Activated CD8-positive, alpha-beta T cell treated with anti-CD3 and anti-CD28 coated beads, Interleukin-2, amount 10 ng/mL, durations not matched to agents 7 days and 5 days (primary cell): Measurements from ENCODE around the gene PANK3. TPM values are rescaled to one million over a fixed set of nuclear protein-coding genes. Genes with fewer than 3 reads are reported as not detected.
"Not testable (repeated sequence)": the region's sequence is repeated elsewhere in the genome, so short reads cannot be mapped to it uniquely, and the experiment has no call there.

Experiments
- ATAC-seq: fragments of 150-1000 bp; cut with Tn5 transposase; one replicate; pipeline ENCODE4 v1.10.0; 2021; ENCODE audit warnings: moderate library complexity
- CTCF ChIA-PET: fragments of 350-600 bp; sonication (Branson Sonifier 250); formaldehyde crosslinking; loops from one replicate; lab custom pipeline; 2021; ENCODE audit warnings: antibody characterized with exemption; lab: Charles Lee
- POLR2A ChIA-PET: fragments of 350-600 bp; sonication (Branson Sonifier 250); formaldehyde crosslinking; loops from one replicate; lab custom pipeline; 2021; ENCODE audit warnings: antibody characterized with exemption; lab: Charles Lee
- DNase-seq: peaks from one replicate; pipeline ENCODE4 v3.0.0-alpha.2; 2020
- H3K27ac Mint-ChIP-seq: one replicate; pipeline ENCODE4 v1.8.0; 2021; ENCODE audit warnings: mild to moderate bottlenecking, mixed read lengths
- H3K27me3 Mint-ChIP-seq: one replicate; pipeline ENCODE4 v1.8.0; 2021; ENCODE audit warnings: low read depth, mixed read lengths
- H3K36me3 Mint-ChIP-seq: one replicate; pipeline ENCODE4 v1.8.0; 2021; ENCODE audit warnings: low read depth, mixed read lengths
- H3K4me1 Mint-ChIP-seq: one replicate; pipeline ENCODE4 v1.8.0; 2021; ENCODE audit warnings: low read depth, mixed read lengths
- H3K4me3 Mint-ChIP-seq: one replicate; pipeline ENCODE4 v1.8.0; 2021; ENCODE audit warnings: mild to moderate bottlenecking, mixed read lengths
- H3K9me3 Mint-ChIP-seq: one replicate; pipeline ENCODE4 v1.8.0; 2022; ENCODE audit warnings: mixed read lengths; ENCODE audit not compliant: insufficient read depth
- total RNA-seq, 2 experiments: library from RNA; stranded (reverse); gene quantifications; one replicate each; pipeline ENCODE4 v1.2.3, GENCODE V29; 2021

PANK3 gene
- total RNA-seq, 2 experiments from 2014 or later, result 57.4 to 73.0 TPM

DNA sequence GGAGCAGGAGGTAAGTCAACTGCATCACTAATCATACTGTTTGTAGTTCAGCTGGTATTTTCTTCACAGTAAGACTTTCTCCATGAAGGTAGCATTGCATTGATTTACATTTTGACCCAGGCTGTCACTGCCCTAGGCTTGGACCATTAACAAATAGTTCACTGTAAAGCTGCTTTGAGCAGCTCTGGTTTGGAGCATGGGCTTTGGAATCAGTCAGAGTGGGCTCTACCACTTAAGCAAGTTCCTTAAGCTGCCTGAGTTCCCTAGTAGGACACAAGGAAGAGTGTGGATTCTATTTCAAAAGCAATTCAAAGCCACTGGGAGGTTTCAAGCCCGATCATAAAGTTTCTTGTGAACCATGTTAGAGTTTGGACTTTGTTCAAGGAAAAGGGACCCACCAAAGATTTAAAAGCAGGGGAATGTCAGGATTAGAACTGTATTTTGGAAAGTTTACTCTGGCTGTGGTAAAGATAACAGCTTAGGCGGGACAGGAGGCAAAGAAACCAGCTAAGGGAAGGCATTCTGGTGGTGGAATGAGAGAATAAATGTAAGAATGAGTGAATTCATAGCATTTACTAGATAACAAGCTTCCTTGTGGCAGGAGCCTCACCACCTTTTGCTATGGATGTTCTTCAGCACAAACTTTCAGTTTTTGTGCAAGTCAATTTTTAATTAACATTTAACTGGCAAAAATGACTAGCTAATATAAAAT is 12.3 kb upstream of the PANK3 start:
- ATAC-seq (no peak), DNase-seq (no peak)
- Mint-ChIP-seq H3K4me3 (no peak overlapping the region), H3K36me3 (no peaks in the 10 kb centered on the region), H3K4me1 (no peaks in the 10 kb centered on the region), H3K27me3 (peaks cover 28% of the 10 kb centered on the region), H3K9me3 (no peaks in the 10 kb centered on the region), H3K27ac (no peak overlapping the region)
- CTCF ChIA-PET, result interaction anchor here (0.7 kb wide), 1 partner anchor 12 kb away, joined by 3 read pairs; no protein-coding TSS in a partner anchor
- POLR2A ChIA-PET, result interaction anchor here (1.5 kb wide), 1 partner anchor 12 kb away, joined by 6 read pairs; the partner anchor contains the start of gene PANK3

DNA sequence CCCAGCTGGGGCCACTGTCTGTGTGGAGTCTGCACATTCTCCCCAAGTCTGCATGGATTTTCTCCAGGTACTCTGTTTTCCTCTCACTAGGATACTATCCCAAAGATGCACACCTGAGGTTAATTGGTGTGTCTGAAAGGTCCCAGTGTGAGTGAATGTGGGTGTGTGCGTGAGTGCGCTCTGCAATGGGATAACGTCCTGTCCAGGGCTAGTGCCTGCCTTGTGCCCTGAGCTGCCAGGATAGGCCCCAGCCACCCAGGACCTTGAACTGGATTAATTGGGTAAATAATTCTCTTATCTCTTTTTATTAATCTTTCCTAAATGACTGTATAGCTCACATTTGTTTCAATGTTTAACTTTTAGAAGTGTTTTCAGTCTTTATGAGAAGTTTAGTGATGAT is 11.5 kb upstream of the PANK3 start:
- no peak for DNase-seq
- H3K4me3 Mint-ChIP-seq, result no peak overlapping the region
- no peaks in the 10 kb centered on the region for H3K9me3 Mint-ChIP-seq
- H3K27ac Mint-ChIP-seq, result no peak overlapping the region
- no peaks in the 10 kb centered on the region for H3K36me3 Mint-ChIP-seq
- POLR2A ChIA-PET, result interaction anchor here (1.5 kb wide), 1 partner anchor 11 kb away, joined by 6 read pairs; the partner anchor contains the start of gene PANK3
- peaks cover 26% of the 10 kb centered on the region for H3K27me3 Mint-ChIP-seq
- ATAC-seq, result no peak
- no peaks in the 10 kb centered on the region for H3K4me1 Mint-ChIP-seq
- CTCF ChIA-PET, result no interaction called here

DNA sequence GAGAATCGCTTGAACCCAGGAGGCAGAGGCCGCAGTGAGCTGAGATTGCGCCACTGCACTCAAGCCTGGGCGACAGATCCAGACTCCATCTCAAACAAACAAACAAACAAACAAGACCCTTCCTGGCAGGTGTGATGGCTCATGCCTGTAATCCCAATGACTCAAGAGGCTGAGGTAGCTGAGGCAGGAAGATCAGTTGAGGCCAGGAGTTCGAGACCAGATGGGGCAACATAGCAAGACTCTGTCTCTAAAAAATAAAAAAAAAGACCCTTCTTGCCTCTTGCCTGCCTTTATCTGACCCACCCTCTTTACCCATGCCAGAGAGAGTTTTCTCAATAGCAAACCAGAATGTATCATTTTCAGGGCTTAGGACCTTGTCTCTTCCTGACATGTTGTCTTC is 8.8 kb upstream of the PANK3 start:
- Mint-ChIP-seq H3K4me3 (no peak overlapping the region), H3K4me1 (peaks cover 4% of the 10 kb centered on the region), H3K9me3 (no peaks in the 10 kb centered on the region), H3K36me3 (no peaks in the 10 kb centered on the region), H3K27ac (no peak overlapping the region), H3K27me3 (peaks cover 14% of the 10 kb centered on the region)
- ChIA-PET CTCF (no interaction called here), POLR2A (no interaction called here)
- ATAC-seq (no peak), DNase-seq (no peak)

DNA sequence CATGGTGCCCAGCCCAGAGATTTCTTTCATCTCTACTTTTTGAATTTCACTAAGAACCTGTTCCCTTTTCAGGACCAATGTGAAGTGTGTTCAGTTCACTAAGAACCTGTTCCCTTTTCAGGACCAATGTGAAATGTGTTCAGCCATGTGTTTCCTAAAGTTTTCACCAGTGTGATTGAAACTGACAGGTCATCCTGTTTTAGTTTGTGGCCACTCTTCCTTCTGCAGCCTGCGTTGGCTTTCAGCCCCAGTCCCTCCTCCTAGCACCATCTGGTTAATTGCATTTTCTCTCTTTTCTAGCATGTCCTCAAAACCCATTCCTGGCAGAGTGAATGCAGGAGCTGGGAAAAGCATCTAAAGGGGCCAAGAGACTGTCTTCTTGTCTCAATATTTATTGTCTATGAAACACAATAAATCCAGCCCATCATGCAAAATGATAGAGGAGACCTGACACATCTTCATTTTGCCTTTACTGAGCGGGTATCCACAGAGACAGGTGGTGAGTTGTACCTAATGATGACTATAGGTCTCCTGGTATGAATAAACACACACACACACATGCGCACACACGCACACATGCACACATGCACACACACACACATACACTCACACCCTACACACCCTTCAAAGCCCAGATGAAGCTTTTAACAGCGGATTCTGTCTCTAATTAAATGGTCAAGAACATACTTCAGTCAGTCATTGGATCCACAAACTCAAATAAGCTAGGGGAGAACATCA is 6.1 kb upstream of the PANK3 start:
- no peaks in the 10 kb centered on the region for H3K36me3 Mint-ChIP-seq
- no peak for ATAC-seq
- ChIA-PET CTCF (no interaction called here), POLR2A (no interaction called here)
- DNase-seq, result no peak
- no peak overlapping the region for H3K27ac Mint-ChIP-seq
- H3K4me1 Mint-ChIP-seq, result peaks cover 6% of the 10 kb centered on the region
- peaks cover 6% of the 10 kb centered on the region for H3K9me3 Mint-ChIP-seq
- peaks cover 14% of the 10 kb centered on the region for H3K27me3 Mint-ChIP-seq
- no peak overlapping the region for H3K4me3 Mint-ChIP-seq

DNA sequence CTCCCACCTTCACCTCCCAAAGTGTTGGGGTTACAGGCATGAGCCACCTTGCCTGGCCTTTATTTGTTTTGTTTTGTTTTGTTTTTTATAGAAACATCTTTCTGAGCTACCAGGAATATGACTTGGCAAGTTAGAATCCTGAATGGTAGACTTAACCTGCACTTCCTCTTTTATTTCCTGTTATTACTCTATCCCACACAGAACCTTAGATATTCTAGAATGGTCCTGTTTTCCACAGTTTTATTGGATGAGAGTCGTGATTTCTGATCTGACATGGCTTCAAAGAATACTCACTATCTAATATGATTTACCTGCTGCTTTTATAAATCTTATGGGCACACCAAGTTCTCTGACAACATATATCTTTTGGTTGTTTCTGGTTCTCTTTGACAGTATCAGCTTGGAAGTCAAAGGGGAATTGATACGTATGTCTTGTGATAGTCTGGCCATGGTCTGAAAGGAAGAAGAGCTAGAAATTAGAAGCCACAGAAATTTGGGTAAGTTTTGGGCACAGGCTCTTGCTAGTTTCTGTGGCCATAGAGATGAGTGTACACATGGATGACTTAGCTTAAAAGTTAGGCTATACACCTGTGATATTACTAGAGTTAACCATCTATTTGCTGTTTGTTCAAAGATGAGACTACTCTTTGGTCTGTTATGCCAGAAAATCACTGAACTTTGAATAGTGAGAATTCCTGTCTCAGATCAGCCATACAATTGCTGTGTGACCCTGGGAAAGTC is 4.7 kb upstream of the PANK3 start:
- ChIA-PET CTCF (no interaction called here), POLR2A (no interaction called here)
- Mint-ChIP-seq H3K4me3 (no peak overlapping the region), H3K27me3 (peaks cover 14% of the 10 kb centered on the region), H3K27ac (no peak overlapping the region), H3K9me3 (peaks cover 6% of the 10 kb centered on the region), H3K36me3 (peaks cover 3% of the 10 kb centered on the region), H3K4me1 (peaks cover 14% of the 10 kb centered on the region)
- no peak for DNase-seq
- no peak for ATAC-seq

DNA sequence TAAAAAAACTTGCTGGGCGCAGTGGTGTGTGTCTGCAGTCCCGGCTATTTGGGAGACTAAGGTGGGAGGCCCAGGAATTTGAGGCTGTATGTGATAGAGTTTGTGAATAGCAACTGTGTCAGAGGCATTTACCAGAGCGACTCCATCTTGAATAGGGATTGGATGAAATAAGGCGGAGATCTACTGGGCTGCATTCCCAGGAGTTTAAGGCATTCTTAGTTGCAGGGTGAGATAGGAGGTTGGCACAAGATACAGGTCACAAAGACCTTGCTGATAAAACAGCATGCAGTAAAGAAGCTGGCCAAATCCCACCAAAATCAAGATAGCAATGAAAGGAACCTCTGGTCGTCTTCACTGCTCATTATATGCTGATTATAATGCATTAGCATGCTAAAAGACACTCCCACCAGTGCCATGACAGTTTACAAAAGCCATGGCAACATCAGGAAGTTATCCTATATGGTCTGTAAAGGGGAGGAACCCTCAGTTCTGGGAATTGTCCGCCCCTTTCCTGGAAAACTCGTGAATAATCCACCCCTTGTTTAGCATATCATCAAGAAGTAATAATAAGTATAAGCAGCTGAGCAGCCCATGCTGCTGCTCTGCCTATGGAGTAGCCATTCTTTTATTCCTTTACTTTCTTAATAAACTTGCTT is 1.8 kb upstream of the PANK3 start:
- Mint-ChIP-seq H3K36me3 (peaks cover 20% of the 10 kb centered on the region), H3K4me1 (peaks cover 31% of the 10 kb centered on the region)
- H3K27me3 Mint-ChIP-seq, POLR2A ChIA-PET, H3K27ac Mint-ChIP-seq, DNase-seq, ATAC-seq, H3K9me3 Mint-ChIP-seq, H3K4me3 Mint-ChIP-seq: not testable (repeated sequence)
- CTCF ChIA-PET, result interaction anchor here (1.0 kb wide), 1 partner anchor 31 kb away, joined by 3 read pairs; no protein-coding TSS in a partner anchor

DNA sequence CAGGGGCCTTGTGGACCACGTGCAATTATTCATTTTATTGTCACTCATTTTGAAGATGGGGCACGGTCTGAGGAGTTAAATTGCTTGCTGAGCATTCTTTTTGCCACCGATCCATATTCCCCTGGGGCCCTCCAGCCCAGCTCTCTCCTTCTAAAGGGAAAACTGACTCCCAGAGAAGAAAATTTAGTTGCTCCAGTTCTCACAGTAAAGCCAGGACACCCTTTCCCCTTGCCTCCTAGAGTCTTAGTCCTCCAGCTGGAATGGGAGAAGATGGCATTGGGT is 1.0 kb upstream of the PANK3 start:
- peaks cover 38% of the 10 kb centered on the region for H3K4me1 Mint-ChIP-seq

DNA sequence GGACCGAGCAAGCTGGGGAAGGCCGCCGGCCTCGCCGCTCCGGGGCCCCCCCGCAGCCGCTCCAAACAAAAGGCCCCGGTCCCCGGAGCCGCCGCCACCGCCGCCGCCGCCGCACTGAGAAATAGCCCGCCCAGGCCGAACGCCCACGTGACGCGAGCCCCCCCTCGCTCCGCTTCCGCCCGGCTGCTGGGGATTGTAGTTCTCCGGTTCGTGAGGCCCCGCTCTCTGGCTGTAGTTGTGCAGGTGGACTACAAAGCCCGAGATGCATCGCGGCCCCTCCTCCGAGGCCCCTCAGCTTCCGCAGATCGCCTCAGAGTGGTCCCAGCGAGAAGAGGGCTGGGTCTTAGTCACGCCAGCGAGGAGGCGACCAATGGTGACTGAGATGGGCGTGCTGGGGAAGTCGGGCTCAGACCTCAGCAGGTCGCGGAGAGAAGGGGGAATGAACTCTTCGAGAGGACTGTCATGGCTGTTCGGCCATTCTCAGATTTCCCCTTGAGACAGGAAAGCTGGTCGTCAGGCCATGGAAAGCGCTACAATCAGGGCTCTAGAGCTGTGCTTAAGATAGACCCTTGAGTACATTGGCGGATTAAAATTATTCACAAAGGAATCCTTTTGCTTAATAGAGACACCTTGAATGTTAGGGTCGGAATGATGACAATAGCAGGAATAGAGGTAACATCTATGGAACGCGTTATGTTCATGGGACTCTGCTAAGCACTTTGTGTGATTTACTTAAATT is 489 bp upstream of the PANK3 start:
- peaks cover 40% of the 10 kb centered on the region for H3K4me1 Mint-ChIP-seq
- ChIA-PET POLR2A (interaction anchor here (0.6 to 1.3 kb wide), 5 partner anchors 12 to 1087 kb away, joined by 3 to 6 read pairs (median 4); no protein-coding TSS in a partner anchor), CTCF (interaction anchor here (1.0 kb wide), 1 partner anchor 32 kb away, joined by 3 read pairs; no protein-coding TSS in a partner anchor)

More for the DNA sequence above, 1.0 kb upstream of the PANK3 start:
- POLR2A ChIA-PET, result interaction anchor here (0.6 to 1.3 kb wide), 4 partner anchors 11 to 98 kb away, joined by 3 to 6 read pairs (median 5); no protein-coding TSS in a partner anchor
- H3K4me3 Mint-ChIP-seq, result peak overlapping the region; percentile 83
- ATAC-seq (no peak), DNase-seq (no peak)
- peaks cover under 1% of the 10 kb centered on the region for H3K27me3 Mint-ChIP-seq
- peaks cover 27% of the 10 kb centered on the region for H3K36me3 Mint-ChIP-seq
- peak overlapping the region; percentile 97 for H3K27ac Mint-ChIP-seq
- peaks cover 6% of the 10 kb centered on the region for H3K9me3 Mint-ChIP-seq
- CTCF ChIA-PET, result interaction anchor here (1.0 kb wide), 1 partner anchor 32 kb away, joined by 3 read pairs; no protein-coding TSS in a partner anchor

DNA sequence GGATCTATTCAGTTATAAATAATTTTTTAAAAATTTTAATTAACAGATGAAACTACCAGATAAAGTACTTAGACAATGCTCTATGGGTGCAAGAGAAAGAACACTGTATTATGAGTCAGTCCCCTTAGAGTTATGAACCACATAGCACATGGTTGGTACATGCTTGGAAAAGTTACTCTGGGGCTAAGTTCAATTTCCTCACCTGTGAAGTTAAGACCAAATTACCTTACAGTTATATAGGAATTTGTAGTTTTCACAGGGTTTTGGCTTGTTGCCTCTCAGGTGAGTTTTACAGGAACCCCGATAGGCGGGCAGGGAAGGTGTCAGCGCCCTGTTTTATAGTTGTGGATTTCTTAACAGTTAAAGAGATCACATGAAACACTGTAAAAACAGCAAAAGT is 1.2 kb downstream of the PANK3 start:
- CTCF ChIA-PET, result no interaction called here
- peak overlapping the region; percentile 85 for H3K27ac Mint-ChIP-seq
- peaks cover 36% of the 10 kb centered on the region for H3K4me1 Mint-ChIP-seq
- H3K9me3 Mint-ChIP-seq, result peaks cover 6% of the 10 kb centered on the region
- DNase-seq (peak; percentile 27), ATAC-seq (no peak)
- POLR2A ChIA-PET, result no interaction called here
- peaks cover 33% of the 10 kb centered on the region for H3K36me3 Mint-ChIP-seq
- no peaks in the 10 kb centered on the region for H3K27me3 Mint-ChIP-seq
- peak overlapping the region; percentile 92 for H3K4me3 Mint-ChIP-seq

More for the DNA sequence above, 489 bp upstream of the PANK3 start:
- H3K36me3 Mint-ChIP-seq, result peaks cover 29% of the 10 kb centered on the region
- H3K27ac Mint-ChIP-seq, result peak overlapping the region; percentile 97
- H3K9me3 Mint-ChIP-seq, result peaks cover 6% of the 10 kb centered on the region
- ATAC-seq (peak; percentile 97), DNase-seq (peak; percentile 98)
- no peaks in the 10 kb centered on the region for H3K27me3 Mint-ChIP-seq
- peak overlapping the region; percentile 83 for H3K4me3 Mint-ChIP-seq

DNA sequence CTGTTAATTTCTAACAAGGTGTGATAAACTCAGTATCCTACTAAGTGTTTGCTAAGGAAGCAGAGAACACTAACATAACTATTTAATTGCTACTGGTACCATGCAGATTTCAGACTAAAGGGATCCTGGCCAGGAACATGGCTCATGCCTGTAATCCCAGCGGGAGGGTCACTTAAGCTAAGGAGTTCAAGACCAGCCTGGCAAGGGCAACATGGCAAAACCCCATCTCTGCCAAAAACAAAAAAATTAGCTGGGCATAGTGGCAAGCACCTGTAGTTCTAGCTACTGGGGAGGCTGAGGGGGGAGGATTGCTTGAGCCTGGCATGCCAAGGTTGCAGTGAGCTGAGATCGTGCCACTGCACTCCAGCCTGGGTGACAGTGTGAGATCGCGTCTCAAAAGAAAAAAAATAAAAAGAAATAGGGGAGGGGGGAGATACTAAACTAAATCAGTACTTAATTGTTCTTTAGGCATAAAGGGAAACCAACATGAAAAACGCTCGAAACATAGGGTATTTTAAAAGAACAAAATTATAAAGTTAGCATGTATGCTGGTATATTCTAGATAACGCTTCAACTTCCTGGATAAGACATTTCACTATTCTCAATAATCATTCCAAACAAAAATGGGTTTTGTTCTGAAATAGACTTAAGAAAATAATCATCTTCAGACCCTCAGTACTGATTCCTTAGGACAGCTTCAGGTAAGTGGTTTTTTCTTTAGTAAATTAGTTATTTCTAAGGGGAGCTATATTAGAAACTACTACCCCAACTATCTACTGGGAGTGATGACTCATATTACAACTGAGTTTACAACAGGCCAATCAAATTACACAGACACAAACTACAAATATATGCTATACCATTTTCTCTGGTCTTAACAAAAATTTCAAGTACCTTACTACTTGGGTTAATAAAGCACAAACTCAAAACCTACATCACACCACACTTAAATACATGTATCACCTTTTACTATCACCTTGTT is 3.5 kb downstream of the PANK3 start:
- ChIA-PET CTCF (interaction anchor here (0.6 to 0.8 kb wide), 2 partner anchors 117 to 198 kb away, joined by 3 read pairs; no protein-coding TSS in a partner anchor), POLR2A (no interaction called here)
- Mint-ChIP-seq H3K4me1 (peaks cover 42% of the 10 kb centered on the region), H3K4me3 (no peak overlapping the region), H3K36me3 (peaks cover 42% of the 10 kb centered on the region), H3K9me3 (no peaks in the 10 kb centered on the region), H3K27me3 (no peaks in the 10 kb centered on the region), H3K27ac (no peak overlapping the region)
- ATAC-seq (no peak), DNase-seq (no peak)
